Activated CD4-positive, alpha-beta T cell treated with anti-CD3 and anti-CD28 coated beads for 24 hours (primary cell): ENCODE data around the gene ADGRG3.
"Not testable (repeated sequence)": the region's sequence is repeated elsewhere in the genome, so short reads cannot be mapped to it uniquely, and the experiment has no call there.

Source experiments
- DNase-seq, 2 donors: peaks; one replicate each; pipeline ENCODE4 v3.0.0-alpha.2; 2020; ENCODE audit warnings: low read depth in 2 of 2

The ADGRG3 gene

DNA sequence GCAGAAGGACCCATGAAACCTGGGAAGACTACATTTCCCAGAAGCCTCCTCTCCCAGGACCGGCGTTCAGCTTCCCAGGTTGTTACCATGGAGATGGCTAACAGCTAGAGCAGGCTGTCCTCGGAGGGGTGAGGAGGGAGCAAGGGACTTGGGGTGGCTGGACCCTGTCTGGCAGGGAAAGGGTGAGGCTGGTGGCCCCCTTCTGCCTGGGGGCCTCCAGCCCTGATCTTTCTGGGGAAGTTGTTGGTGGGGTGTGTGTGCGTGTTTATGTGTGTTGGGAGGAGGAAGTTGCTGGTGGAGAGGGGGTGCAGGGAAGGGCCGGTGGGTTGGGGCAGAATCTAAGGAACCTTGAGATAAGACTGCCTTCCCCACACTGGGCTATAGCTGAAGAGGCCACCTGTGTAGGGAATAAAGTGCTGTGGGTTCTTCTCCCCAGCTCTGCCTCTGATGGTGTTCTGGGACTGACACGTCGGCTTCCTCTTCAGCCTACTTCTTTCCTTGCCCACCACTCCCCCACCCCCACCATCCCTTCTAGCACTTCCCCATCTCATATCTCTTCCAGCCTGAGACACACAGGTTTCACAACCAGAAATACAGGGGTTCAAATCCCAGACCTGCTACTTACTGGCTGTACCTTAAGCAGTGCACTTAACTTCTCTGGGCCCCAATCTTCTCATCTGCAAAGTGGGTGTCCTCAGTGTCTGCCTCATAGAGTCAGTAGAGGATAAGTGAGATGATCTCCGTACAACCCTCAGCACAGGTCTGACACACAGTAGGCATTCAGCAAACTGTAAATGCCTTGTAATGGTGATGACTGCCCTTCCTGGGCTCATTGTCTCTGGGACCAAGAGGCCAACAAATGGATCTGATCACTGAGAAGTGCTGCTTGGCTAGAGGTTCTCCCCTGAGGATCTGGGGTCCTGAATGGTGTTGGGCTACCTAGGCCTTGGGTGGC lies 26.9 kb downstream of the ADGRG3 start, which contains the start of gene DRC7:
Gene DRC7 (plus strand): TSS at position 82 of the 955 bp plus-strand sequence. CDS start 3,144 bp downstream, outside the sequence.
- no peak for DNase-seq

DNA sequence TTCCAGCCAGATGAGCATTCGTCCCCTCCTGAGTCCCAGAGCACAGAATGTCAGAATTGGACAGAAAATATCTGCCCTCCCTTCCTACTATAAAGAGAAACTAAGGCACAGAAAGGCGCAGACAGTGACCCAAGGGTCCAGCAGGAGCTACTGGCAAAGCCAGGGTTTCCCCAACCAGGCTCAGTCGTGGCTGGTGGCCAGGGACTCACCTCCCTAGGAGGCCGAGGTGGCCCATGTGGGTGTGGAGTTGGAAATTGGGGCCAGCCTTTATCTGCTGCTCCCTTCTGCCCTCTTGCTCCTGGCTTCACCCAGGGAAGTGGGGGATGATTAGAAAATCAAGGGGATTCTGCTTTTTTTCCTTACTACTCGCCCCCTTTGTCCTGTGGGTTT lies 27.6 kb downstream of the ADGRG3 start:
- no peak for DNase-seq

DNA sequence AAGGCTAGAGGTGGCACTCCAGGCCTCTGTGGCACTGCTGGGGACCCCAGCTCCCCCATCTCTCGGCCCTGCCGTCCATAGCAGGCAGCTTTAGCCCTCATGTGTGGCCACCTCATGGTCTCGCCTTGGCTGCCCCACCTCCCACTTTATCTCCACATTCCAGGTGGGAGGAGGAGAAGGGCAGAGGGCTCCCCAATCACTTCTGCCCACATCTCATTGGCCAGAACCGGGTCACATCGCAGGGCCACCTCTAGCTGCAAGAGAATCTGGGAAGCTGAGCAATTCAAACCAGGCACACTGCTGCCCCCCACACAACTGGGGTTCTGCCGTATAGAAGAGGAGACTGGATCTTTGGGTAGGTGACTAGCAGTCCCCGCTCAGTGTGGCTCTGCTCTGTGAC lies 28.1 kb downstream of the ADGRG3 start:
- DNase-seq, result no peak

DNA sequence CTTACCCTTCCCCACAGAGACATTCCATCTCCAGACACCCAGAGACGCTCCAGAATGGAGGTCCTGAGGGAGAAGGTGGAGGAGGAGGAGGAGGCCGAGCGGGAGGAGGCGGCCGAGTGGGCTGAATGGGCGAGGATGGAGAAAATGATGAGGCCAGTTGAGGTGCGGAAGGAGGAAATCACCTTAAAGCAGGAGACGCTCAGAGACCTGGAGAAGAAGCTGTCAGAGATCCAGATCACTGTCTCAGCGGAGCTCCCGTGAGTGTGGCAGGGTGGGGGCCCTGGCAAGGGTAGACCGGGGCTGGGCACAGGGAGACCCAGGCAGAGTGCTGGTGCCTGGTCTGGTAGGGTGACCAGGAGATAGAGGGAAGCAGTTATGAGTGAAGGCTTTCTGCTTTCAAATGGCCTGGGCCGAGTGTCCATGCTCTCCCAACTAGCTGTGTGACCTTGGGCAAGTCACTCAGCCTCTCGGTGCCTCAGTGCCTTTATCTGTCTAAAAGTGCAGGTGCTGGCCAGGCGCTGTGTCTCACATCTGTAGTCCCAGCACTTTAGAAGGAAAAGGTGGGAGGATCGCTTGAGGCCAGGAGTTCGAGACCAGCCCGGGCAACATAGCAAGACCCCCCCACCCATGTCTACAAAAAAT lies 29.9 kb downstream of the ADGRG3 start:
- DNase-seq, result no peak

DNA sequence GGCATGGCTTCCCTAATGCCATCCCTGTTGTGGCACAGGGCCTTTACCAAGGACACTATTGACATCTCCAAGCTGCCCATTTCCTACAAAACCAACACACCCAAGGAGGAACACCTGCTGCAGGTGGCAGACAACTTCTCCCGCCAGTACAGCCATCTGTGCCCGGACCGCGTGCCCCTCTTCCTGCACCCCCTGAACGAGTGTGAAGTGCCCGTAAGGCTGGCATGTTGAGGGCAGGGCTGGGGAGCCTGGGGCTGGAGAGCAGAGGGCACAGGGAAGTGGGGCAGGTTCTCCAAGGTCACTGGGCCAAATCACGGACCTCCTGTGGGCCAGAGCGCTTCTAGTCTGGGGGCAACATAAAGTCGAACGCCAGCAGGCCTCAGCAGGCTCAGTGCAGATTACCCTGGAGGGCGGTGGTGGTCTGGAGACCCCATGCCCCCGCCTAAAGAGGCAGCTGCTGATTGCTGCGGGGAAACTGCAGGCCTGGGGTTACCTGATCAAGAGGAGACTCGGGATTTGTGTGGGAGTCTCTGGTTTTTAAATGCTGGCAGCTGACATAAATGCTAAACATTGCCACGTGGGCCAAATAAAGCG lies 30.8 kb downstream of the ADGRG3 start:
- DNase-seq, result no peak

DNA sequence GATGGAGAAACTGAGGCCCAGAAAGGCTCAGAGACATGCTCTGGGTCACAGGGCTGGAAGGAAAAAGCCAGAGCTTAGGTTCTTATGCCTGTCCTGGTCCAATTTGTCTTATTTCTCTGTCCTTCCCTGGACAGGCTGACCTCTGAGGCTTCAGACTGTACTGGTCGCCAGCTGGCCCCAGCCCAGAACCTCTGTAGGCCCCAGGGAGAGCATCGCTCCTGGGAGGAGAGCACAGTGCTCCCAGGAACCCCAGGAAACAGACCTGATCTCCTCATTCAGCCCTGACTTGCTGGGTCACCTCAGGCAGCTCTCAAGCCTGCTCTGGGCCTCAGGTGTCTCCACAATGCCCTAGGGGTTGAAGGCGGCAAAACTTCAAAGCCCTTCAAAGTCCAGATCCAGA lies 31.4 kb downstream of the ADGRG3 start:
- DNase-seq, result no peak

DNA sequence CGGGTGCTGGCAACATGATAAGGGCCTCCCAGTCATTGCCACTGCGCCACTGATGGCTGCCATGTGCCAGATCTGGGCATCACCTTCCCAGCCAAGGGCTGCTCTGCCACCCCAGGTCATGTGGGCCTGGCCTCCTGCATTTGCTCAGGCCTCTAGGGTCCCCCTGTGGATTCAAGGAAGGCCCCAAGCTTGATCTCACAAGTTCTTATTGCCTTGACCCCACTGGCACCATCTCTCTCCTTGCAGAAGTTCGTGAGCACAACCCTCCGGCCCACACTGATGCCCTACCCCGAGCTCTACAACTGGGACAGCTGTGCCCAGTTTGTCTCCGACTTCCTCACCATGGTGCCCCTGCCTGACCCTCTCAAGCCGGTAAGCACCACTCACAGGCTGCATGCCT lies 31.8 kb downstream of the ADGRG3 start:
- DNase-seq, result no peak

DNA sequence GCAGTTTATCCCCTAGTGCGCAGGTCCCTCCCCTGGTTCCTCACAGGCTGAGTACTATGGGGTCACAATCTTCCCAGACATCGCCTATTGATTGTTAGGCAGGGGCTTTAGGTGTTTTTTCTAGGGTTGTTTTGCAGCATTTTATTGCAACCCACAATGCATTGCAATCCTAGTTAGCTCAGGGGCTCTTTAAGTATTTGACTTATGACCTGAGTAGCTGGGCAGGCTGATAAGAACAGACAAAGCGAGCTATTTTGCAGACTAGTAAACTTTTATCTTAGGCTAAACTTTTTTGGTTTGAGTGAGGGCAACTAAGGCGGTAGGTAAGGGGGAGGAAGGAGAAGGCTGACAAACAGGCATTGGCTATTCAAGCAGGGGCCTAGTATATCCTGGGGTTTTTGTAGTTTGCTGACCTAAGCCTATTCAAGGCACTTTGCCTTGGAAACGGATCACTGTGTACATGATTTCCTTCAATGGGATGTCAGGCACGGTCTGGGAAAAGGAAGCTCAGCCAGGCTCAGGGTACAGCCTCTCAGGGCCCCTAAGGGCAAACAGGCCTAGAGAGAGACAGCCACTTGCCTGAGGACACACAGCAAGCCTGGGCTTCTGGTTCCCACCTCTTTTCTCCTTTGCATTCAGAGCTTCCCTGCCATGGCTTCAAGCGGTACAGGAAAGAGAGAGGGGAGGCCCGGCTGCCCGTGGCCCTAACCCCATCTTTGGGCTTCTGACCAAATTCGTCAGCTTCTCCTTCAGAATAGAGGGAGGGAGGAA lies 32.9 kb downstream of the ADGRG3 start:
- DNase-seq, result no peak

DNA sequence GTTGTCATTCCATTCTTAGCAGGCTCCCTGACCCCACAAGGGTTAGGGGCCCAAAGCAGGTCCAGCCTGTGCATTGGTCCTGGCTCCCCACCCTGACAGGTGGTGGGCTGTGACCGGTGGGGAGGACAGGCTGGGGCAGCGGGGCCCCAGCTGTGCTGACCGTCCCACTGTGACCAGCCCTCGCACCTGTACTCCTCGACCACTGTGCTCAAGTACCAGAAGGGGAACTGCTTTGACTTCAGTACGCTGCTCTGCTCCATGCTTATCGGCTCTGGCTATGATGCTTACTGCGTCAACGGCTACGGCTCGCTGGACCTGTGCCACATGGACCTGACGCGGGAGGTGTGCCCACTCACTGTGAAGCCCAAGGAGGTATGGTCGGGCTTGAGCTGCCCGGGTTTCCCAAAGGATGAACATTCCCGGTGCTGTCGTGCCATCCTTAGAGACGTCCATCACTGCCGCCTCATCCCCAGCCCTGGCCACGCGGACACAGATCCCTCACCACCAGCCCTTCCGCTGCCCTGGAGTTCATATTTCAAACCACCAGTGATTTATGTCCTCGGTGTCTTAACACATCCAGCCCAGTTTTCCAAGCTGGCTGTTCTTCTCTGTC lies 33.8 kb downstream of the ADGRG3 start:
- DNase-seq, result no peak

DNA sequence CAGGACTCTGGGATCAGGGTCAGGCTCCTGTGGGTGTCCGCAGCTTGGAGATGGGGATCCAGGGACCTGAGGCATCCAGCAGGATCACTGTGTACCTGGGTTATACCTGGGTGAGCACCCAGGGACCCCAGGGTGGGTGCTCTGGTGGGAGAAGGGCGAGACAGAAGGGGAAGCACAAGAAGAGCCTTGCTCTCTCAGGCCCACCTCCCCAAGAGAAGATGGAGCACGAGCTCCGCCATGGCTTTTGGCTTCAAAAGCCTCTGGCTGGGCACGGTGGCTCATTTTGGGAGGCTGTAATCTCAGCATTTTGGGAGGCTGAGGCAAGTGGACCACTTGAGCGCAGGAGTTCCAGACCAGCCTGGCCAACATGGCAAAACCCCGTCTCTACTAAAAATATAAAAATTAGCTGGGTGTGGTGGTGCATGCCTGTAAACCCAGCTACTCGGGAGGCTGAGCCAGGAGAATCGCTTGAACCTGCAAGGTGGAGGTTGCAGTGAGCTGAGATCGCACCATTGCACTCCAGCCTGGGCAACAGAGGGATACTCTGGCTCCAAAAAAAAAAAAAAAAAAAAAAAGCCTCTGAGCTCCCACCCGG lies 35.4 kb downstream of the ADGRG3 start:
- DNase-seq, result no peak

DNA sequence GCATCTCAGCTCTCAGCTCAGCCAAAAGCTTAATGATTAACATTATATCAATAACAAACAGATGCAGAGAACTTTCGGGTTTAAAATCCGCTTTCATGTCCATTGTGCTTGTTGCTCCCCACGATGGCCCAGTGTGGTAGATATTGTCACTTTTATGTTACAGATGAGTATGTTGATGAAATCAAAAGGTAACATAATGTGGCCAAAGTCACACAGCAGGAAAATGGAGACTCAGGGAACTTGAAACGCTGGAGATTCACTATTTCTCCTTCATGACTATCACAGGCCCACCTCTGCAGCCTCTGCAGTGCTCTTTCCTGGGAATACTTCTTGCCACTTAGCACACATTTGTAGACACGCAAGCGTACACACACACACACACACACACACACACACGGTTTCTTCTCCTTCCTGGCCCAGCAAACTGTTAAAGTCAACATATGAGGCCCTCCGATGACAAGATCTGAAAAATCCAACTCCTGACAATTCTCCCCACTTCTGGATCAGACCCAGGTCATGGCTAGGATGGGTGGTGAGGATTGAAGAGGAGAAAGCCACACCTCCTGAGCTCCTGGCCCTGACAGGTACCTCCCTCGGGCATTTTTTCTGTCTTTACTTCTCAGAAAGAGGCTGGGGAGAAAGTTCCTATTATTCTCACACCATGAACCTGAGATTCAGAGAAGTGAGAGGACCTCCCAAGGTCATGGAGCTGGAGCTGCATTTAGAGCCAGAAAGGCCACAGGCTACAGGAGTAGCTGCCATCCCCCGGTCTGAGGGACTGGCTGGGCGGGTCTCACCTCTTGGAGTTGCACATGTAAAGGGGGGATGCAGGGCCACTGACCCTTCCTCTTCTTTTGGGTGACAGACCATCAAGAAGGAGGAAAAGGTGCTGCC lies 36.2 kb downstream of the ADGRG3 start:
- no peak for DNase-seq

DNA sequence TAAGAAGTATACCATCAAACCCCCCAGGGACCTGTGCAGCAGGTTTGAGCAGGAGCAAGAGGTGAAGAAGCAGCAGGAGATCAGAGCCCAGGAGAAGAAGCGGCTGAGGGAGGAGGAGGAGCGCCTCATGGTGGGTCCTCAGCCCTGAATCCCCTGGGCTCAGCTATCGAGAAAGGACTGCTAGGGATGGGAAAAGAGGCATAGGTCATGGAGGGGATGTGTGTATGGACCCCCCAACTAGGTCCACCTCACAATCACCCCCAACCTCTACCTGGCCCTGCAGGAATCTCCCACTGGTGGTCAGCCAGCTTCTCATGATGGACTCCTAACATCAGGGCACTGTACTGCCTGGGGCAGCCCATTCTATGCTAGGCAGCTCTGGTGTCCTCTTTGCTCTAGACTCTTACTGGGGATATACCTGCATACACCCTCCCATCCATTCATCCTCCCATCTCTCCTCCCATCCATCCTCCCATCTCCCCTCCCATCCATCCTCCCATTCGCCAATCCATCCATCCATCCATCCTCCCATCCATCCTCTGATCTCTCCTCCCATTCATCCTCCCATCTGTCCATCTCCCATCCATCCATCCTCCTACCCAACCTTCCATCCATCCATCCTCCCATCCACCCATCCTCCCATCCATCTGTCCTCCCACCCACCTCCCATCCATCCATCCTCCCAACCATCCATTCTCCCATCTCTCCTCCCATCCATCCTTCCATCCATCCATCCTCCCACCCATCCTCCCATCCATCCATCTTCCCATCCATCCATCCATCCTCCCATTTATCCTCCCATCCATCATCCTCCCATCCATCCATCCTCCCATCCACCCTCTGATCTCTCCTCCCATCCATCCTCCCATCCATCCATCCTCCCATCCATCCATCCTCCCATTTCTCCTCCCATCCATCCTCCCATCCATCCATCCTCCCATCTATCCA lies 37.1 kb downstream of the ADGRG3 start:
- no peak for DNase-seq

DNA sequence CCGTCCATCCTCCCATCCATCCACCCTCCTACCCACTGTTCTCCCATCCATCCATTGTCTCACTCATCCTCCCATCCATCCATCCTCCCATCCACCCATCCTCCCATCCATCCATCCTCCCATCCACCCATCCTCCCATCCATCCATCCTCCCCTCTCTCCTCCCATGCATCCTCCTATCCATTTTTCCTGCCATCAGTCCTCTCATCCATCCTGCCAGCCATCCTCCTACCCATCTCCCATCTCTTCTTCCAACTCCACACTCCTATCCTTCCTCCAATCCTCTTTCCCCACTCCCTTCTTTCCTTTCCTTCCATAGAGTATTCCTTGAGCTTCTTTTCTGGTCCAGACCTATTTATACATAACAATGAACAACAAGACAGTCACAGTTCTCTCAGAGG lies 38.6 kb downstream of the ADGRG3 start:
- DNase-seq, result no peak

DNA sequence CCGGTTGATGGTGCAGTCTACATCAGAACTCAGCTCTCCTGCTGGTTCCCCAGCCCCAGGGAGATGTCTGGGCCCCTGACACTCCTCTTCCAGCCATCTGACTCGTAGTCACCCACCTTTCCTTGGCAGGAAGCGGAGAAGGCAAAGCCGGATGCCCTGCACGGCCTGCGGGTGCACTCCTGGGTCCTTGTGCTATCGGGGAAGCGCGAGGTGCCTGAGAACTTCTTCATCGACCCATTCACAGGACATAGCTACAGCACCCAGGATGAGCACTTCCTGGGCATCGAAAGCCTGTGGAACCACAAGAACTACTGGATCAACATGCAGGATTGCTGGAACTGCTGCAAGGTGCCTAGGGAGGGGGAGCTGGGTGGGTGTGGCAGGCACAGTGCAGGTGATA lies 39.2 kb downstream of the ADGRG3 start:
- no peak for DNase-seq

DNA sequence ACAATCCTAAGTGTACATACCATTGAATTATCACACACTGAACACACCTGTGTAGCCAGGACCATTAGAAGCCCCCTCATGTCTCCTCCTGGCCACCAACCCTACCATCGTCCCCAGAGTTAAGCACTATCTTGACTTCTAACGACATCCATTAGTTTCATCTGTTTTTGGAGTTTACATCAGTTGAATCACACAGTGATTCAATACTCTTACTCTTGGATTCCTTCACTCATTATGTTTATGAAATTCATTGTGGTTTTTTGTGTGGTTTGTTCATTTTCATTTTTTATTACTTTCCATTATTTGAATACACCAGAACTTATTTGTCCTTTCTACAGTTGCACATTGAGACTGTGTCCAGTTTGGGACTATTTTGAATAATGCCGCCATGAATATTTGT lies 40.1 kb downstream of the ADGRG3 start:
- DNase-seq, result no peak

DNA sequence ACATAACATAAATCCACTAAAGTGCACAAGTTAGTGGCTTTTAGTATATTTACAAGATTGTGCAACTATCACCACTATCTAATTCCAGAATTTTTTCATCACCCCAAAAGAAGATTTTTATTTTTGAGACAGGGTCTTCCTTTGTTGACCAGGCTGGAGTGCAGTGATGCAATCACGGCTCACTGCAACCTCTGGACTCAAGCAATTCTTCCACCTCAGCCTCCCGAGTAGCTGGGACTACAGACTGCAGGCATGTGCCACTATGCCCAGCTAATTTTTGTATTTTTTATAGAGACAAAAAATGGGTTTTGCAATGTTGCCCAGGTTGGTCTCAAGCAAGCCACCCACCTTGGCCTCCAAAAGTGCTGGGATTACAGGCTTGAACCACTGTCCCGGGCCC lies 41.6 kb downstream of the ADGRG3 start:
- DNase-seq, result no peak

DNA sequence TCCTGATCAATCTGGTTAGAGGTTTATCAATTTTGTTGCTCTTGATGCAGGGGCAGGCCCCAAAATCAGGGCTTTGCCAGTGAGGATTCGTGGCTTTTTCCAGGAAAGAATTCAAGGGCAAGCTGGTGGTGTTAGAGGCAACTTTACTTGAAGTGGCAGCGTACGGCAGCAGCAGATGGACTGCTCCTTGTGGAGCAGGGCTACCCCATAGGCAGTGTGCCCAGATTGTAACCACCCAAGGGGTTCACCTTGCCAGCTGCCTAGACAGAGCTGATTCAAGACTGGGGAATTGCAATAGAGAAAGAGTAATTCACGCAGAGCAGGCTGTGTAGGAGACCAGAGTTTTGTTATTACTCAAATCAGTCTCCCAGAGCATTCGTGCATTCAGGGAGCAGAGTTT lies 43.2 kb downstream of the ADGRG3 start:
- no peak for DNase-seq

DNA sequence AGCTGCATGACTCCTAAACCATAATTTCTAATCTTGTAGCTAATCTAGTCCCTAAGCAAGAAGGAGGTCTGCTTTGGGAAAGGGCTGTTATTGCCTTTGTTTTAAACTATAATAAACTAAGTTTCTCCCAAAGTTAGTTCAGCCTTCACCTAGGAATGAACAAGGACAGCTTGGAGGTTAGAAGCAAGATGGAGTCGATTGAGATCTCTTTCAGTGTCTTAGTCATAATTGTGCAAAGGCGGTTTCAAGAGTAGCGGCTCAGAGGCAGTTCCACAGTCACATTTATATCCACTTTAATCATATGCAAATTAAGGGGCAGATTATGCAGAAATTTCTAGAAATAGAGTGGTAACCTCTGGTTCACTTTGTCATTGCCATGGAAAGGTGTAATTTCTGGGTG lies 43.9 kb downstream of the ADGRG3 start:
- no peak for DNase-seq

DNA sequence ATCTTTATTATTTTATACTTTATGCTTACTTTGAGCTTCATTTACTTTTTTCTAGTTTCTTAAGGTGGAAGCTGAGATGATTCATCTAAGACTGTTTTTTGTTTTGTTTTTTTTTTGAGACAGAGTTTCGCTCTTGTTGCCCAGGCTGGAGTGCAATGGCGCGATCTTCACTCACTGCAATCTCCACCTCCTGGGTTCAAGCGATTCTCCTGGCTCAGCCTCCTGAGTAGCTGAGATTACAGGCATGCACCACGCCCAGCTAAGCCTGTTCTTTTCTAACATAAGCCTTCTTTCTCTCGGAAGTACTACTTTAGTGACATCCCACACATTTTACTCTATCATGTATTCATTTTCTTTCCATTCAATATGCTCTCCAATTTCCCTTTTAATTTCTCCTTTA lies 44.5 kb downstream of the ADGRG3 start:
- not testable (repeated sequence) for DNase-seq
